ENCODE data around the gene WDR43. TPM values are rescaled to one million over a fixed set of nuclear protein-coding genes. Genes with fewer than 3 reads are reported as not detected.

Gene WDR43
- total RNA-seq, 1 donor from 2014 or later, result 37.6 TPM

GRCh38 chr2:28896906-28897305, 2.4 kb downstream of the WDR43 start:
- TF ChIP-seq CTCF (IDR thresholded peaks at IDR 0.05), result no peak
- Mint-ChIP-seq H3K4me1 (ENCODE audit: low read depth) (peaks cover 59% of the 10 kb centered on the region), H3K9me3 (ENCODE audit: low read depth) (no peaks in the 10 kb centered on the region), H3K4me3 (ENCODE audit: unreplicated experiment) (peak overlapping the region; percentile 38), H3K27me3 (ENCODE audit: low read depth) (no peaks in the 10 kb centered on the region), H3K27ac (ENCODE audit: unreplicated experiment) (peak overlapping the region; percentile 50), H3K36me3 (ENCODE audit: low read depth) (no peaks in the 10 kb centered on the region)
- no peak for DNase-seq (ENCODE audit: low spot score)

GRCh38 chr2:28898048-28898447, 3.6 kb downstream of the WDR43 start:
- no peak overlapping the region for H3K4me3 Mint-ChIP-seq (ENCODE audit: unreplicated experiment)
- TF ChIP-seq CTCF (IDR thresholded peaks at IDR 0.05), result no peak
- H3K4me1 Mint-ChIP-seq (ENCODE audit: low read depth), result peaks cover 62% of the 10 kb centered on the region
- H3K27me3 Mint-ChIP-seq (ENCODE audit: low read depth), result no peaks in the 10 kb centered on the region
- no peak for DNase-seq (ENCODE audit: low spot score)
- no peaks in the 10 kb centered on the region for H3K9me3 Mint-ChIP-seq (ENCODE audit: low read depth)
- peaks cover 5% of the 10 kb centered on the region for H3K36me3 Mint-ChIP-seq (ENCODE audit: low read depth)
- no peak overlapping the region for H3K27ac Mint-ChIP-seq (ENCODE audit: unreplicated experiment)

GRCh38 chr2:28901202-28901601, 6.7 kb downstream of the WDR43 start:
- Mint-ChIP-seq H3K4me1 (ENCODE audit: low read depth) (peaks cover 71% of the 10 kb centered on the region), H3K27me3 (ENCODE audit: low read depth) (no peaks in the 10 kb centered on the region), H3K4me3 (ENCODE audit: unreplicated experiment) (no peak overlapping the region), H3K27ac (ENCODE audit: unreplicated experiment) (no peak overlapping the region), H3K36me3 (ENCODE audit: low read depth) (peaks cover 9% of the 10 kb centered on the region), H3K9me3 (ENCODE audit: low read depth) (no peaks in the 10 kb centered on the region)
- no peak for TF ChIP-seq CTCF (IDR thresholded peaks at IDR 0.05)
- DNase-seq (ENCODE audit: low spot score), result no peak

- Mint-ChIP-seq H3K4me3 (ENCODE audit: unreplicated experiment) (no peak overlapping the region), H3K9me3 (ENCODE audit: low read depth) (no peaks in the 10 kb centered on the region), H3K4me1 (ENCODE audit: low read depth) (peaks cover 67% of the 10 kb centered on the region), H3K27ac (ENCODE audit: unreplicated experiment) (no peak overlapping the region), H3K36me3 (ENCODE audit: low read depth) (peaks cover 15% of the 10 kb centered on the region), H3K27me3 (ENCODE audit: low read depth) (no peaks in the 10 kb centered on the region)
- DNase-seq (ENCODE audit: low spot score), result no peak
- TF ChIP-seq CTCF (IDR thresholded peaks at IDR 0.05), result no peak
These were observed 7.4 kb downstream of the WDR43 start for GRCh38 chr2:28901841-28902240.

GRCh38 chr2:28902584-28902983, 8.1 kb downstream of the WDR43 start:
- no peak for TF ChIP-seq CTCF (IDR thresholded peaks at IDR 0.05)
- H3K4me1 Mint-ChIP-seq (ENCODE audit: low read depth), result peaks cover 61% of the 10 kb centered on the region

More at GRCh38 chr2:28902584-28902983, 8.1 kb downstream of the WDR43 start:
- H3K36me3 Mint-ChIP-seq (ENCODE audit: low read depth), result peaks cover 18% of the 10 kb centered on the region
- H3K27ac Mint-ChIP-seq (ENCODE audit: unreplicated experiment), result peak overlapping the region; percentile 12
- no peaks in the 10 kb centered on the region for H3K9me3 Mint-ChIP-seq (ENCODE audit: low read depth)
- H3K4me3 Mint-ChIP-seq (ENCODE audit: unreplicated experiment), result no peak overlapping the region
- DNase-seq (ENCODE audit: low spot score), result no peak
- H3K27me3 Mint-ChIP-seq (ENCODE audit: low read depth), result no peaks in the 10 kb centered on the region

Measured in chondrocyte (in vitro differentiated cells).